Measurements from ENCODE around the gene FAM83E. TPM values are rescaled to one million over a fixed set of nuclear protein-coding genes. Genes with fewer than 3 reads are reported as not detected.
A peak's percentile ranks its signal among the peaks of the same experiment; 100 is the strongest.

Gene FAM83E
- total RNA-seq, 1 experiment from 2014 or later, result 0.06 TPM

DNA sequence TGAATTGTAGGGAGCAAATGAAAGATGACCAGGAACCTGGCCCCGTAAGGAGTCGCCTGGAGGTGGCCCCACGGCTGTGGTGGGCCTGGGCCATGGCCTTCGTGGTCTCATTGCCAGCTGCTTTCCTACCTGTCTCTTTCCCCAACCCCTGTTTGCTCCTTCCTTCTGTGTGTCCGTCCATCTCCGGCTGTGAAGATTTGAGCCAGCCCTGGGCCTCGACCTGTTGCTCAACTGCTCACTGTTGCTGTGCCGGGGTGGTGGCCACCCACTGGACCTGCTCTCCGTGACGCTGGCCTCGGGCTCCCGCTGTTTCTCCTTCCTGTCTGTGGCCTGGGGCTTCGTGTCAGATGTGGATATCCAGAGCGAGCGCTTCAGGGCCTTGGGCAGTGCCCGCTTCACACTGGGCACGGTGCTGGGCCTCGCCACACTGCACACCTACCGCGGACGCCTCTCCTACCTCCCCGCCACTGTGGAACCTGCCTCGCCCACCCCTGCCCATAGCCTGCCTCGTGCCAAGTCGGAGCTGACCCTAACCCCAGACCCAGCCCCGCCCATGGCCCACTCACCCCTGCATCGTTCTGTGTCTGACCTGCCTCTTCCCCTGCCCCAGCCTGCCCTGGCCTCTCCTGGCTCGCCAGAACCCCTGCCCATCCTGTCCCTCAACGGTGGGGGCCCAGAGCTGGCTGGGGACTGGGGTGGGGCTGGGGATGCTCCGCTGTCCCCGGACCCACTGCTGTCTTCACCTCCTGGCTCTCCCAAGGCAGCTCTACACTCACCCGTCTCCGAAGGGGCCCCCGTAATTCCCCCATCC, 13.8 kb upstream of the FAM83E start:
- no peak for DNase-seq (ENCODE audit: low spot score)

DNA sequence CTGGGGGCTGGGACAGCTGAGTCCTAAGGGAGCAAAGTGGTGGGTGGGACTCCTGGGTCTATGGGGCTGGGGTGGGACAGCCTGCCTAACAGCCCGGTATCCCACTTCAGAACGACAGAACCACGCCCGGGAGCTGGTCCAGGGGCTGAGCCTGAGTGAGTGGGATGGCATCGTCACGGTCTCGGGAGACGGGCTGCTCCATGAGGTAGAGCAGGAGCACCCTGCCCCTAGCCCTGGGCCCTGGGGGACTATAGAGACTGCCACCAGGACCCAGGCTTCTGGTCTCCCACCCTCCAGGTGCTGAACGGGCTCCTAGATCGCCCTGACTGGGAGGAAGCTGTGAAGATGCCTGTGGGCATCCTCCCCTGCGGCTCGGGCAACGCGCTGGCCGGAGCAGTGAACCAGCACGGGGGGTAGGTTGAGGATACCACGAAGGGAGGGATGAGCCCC, 13.0 kb upstream of the FAM83E start:
- DNase-seq (ENCODE audit: low spot score), result no peak

DNA sequence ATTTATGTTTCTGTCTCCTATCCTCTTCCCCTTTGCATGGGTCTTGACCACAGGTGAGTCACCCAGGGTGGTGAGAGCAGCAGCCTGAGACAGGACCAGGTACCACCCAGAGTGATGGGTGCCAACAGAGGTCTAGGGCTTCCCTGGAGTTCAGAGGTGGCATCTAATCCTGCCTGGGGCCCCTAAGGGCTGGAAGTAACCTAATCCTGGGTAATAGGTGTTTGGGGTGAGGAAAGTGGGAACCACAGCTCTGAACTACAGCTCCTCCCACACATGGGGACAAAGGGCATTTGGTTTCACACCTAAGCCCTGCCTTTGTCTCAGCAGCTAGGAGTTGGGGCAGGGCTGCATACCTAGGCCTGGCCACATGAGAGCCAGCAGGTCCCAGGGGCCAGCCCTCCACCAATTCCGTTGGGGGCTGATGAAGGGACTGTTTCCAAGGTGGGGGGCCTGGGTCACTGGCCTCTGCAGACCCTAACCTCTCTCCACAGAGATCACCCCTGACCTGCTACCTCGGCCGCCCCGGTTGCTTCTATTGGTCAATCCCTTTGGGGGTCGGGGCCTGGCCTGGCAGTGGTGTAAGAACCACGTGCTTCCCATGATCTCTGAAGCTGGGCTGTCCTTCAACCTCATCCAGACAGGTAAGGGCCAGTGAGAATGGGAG, 12.5 kb upstream of the FAM83E start:
- no peak for DNase-seq (ENCODE audit: low spot score)

DNA sequence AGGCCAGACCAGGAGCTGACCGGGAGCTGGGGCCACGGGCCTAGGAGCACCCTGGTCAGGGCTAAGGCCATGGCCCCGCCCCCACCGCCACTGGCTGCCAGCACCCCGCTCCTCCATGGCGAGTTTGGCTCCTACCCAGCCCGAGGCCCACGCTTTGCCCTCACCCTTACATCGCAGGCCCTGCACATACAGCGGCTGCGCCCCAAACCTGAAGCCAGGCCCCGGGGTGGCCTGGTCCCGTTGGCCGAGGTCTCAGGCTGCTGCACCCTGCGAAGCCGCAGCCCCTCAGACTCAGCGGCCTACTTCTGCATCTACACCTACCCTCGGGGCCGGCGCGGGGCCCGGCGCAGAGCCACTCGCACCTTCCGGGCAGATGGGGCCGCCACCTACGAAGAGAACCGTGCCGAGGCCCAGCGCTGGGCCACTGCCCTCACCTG, 11.0 kb upstream of the FAM83E start:
- no peak for DNase-seq (ENCODE audit: low spot score)

DNA sequence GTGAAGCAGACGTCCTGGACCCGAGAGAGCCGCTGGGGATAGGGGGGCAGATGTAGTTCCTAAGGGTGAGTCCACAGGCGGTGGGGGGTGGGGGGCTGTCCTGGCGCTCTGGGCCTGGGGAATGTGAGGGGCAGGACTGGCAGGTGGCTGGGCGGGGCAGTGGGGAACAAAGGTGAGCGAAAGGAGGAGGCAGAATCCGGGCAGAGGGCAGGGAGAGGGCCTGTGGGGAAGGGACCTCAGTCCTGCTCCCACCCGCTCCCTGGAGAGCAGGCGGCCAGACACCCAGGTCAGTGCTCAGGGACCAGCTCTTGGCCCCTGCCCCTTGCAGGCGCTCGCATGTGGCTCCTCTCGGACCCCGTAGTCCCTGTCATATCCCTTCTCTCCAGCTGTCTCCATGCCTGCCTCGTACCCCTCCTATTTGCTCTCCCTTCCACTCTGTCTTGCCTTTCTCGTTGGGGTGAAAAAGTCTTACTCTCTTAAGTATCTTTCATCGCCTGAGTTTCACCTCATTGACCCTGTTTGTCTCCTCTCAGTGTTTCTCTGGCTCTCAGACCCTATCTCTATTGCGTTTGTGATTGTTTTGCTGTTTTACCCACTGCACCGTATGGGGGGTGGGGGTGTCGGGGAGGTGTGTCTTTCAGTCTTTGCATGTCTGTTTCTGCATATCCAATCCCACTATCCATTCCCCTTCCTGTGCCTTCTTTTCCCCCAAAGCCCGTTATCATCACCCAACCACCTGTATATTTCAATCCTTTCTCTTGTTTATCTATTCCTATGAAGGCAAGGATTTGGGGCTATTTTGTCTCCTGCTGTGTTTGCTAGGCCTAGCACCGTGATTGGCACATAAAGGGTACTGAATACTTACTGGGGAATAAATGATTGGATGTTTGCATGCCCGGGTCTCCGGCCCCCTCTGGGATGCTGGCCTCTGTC, 10.2 kb upstream of the FAM83E start:
- DNase-seq (ENCODE audit: low spot score), result no peak

DNA sequence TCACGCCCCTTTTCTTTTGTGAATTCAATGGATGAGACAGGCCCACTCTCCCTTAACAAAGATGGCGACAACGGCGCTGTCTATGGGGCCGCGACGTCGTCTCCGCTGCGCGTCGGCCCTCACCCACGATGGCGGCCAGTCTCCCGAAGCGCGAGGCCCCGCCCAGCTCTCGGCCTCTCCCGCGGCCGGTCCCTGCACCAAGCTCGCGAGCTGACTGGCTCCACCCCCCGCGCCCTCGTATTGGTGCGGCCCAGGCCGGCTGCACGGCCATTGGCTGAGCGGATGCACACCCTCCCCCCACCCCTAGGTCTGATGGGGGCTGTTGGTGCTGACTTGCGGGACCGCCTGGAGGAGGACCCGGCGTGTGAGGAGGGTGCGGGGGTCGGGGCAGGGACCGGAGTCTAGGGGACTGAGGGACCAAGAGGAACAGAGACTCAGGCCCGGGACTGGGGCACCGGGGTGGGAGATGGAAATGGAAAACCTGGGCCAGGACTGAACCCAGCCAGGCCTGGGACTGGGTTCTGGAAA, 9.3 kb upstream of the FAM83E start:
- DNase-seq (ENCODE audit: low spot score), result peak; percentile 98

DNA sequence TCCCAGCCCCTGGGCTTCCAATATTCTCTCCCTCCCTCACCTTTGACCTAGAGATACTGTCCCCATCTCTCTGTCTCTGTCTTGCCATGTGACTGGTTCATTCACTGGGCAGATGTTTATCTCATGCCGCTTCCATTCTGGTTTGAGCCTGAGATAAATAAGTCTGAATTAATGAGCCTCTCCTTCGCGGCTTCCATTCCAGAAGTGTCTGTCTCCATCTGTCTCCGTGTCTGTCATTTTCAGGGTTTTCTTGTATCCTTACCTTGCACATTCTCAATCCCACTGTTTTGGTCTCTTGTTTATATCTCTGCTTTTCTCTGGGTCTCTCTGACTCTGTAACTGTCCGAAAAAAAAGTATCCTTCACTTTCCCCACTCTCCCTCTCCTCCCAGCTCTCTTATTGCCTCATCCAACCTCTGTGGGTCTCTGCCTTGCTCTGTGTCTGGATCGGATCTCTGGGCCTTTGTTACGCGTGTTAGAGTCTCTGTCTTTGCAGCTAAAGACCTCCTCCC, 8.7 kb upstream of the FAM83E start:
- DNase-seq (ENCODE audit: low spot score), result no peak

DNA sequence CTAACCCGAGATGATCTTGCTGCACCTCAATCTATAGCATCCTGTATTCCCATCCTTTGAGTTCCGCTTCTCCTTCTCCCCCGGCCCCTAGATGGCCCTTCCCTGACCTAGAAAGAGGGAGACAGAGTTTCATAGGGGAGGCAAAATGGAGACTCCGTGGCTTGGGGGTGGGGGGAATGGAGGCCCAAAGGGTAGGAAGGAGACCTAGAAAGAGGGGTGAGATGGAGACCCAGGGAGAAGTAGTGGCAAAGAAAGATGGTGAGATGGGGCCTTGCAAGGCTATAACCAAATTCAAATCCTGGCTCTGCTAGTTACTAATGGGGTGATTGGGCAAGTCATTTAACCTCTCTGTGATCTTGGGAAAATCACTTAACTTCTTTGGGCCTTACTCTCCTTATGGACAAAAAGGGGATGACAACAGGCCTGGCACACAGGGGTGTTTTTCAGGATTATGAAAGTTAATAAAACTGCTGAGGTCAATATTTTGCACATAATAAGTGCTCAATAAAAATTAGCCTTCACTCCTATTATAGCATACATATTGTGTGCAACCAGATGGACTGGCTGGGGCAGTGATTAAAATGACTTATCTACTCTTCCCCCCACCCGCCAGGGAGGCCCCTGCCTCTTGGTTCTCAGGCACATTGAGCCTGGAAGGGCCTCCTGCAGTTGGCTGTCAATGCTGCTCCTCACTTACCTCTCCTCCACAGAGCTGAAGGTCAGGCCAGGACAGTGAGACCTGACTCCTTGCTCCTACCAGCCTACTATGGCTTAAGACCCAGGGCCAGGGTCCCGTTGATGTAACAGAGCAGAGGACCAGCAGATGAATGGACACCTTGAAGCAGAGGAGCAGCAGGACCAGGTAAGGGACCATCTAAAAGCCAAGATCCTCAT, 5.1 kb upstream of the FAM83E start:
- no peak for DNase-seq (ENCODE audit: low spot score)

DNA sequence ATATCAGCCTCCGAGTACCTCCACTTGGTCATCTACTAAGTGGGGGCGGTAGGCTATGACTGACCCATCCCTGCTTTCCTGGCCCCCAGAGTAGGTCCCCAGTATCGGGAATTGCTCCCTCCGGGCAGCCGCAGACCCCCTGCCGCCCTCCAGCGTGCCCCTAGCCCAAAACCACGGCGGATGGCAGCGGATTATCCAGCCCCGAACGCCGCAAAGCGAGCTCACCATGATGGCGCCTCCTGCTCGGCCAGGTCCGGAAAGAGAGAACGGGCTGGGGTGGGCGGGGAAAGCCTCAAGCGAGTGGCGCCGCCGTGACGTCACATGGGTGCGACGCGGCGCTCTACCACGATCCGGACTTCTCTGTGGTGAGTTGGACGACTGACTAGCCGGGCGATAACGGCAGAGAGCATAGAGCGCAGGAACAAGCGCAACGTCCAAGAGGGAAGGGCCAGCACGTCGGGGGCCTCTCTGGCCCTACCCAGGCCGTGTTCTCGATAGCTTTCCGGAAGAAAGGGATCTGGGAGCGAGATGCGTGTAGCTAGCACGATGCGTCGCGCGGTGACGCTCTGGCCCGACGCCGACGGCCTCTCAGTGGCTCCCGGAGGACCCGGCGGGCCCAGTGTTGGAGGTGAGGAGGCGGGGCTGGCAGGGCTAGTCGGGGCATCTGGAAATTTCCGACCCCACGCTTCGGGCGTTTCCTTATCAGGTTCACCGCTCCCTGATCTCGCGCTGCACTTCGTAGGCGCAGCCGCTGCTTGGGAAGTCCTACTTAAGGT, 4.2 kb upstream of the FAM83E start, which contains the start of the genes RPL18 and SPHK2:
TSS of gene RPL18 (minus strand) at position 263 of the 776 bp plus-strand sequence. CDS start at position 228, 35 bp downstream.
TSS of gene SPHK2 (plus strand) at position 591 of the 776 bp plus-strand sequence. CDS start 1,009 bp downstream, outside the sequence.
- DNase-seq (ENCODE audit: low spot score), result peak; percentile 100

DNA sequence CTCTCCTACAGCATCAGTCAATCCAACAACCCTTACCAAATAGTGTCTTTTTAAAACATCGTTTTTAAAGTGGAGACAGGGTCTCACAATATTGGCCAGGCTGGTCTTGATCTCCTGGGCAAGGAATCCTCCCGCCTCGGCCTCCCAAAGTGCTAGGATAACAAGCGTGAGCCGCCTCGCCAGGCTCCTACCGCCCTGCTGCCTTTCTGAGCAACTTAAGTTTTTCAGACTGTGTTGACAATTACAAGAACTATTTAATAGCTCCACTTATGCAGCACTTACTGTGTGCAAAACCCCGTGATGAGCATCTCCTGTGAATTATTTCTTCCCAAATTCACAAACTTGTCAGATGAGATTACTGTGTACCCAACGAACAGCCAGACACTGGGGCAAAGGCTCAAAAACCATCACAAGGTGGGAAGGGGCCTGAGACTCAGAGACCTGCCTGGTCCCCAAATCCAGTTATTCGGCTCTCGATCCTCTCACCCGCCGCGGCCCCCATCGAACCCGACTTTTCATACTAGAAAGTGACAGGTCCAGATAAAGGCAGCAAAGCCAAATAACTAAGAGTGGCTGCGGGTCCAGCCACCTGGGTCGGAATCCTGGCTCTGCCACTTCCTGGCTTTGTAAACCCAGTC, 3.5 kb upstream of the FAM83E start:
- no peak for DNase-seq (ENCODE audit: low spot score)

DNA sequence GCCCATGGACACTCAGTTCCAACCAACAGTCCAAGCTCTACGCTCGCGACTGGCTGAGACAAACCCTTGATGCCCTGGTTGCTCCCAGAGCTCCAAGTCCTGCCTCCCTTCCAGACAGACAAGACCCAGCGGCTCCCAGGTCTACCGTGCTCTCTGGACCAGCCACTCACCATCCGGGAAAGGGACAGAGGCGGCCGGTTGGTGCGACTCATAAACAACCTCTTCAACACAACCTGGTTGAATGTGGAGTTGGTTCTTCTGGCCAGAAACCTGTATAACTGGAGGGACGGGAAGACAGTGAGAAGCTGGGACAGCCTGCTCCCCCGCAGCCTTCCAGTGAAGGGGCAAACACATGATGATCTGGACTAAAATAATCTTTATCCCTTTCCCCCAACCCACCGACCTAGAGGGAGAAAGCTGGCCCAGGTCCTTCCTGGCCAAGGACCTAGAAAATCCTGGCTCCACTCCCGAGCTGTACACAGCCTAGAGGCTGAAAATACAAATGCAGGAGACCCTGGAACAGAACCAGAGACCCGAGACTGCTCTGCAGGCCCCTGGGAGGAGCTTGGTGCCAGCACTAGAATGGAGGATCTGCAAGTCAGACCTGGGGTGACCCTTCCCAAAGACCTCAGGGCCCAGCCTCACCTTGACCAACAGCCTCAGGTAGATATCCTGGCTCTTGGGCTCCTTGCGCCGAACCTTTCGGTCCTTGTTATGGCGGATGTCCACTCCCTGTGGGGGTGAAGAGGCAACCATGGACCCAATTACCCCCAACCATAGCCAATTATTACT, 2.5 kb upstream of the FAM83E start:
- DNase-seq (ENCODE audit: low spot score), result no peak

DNA sequence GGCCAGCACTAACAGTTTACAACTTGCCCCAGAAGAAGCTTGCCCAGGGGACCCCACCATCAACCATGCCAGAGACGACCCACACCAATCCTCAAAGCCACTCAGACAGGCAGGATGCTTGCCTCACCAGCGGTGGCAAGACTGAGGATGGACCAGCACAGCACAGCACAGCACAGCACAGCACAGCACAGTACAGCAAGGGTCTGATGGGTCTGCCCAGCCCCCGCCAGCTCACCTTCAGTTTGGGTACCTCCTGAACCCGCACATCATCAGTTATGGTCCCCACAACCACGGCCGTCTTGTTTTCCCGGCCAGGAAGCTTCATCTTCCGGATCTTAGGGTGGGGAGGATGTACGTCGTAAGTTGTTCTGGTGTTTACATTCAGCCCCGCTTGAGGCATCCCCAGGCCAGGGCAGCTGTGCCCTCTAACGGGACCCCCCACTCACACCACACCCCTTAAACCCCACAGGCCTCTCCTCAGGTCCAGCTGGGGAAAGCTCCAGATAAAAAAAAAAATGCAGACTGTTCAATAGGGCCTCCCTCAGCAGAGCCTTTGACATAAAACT, 1.7 kb upstream of the FAM83E start:
- no peak for DNase-seq (ENCODE audit: low spot score)

DNA sequence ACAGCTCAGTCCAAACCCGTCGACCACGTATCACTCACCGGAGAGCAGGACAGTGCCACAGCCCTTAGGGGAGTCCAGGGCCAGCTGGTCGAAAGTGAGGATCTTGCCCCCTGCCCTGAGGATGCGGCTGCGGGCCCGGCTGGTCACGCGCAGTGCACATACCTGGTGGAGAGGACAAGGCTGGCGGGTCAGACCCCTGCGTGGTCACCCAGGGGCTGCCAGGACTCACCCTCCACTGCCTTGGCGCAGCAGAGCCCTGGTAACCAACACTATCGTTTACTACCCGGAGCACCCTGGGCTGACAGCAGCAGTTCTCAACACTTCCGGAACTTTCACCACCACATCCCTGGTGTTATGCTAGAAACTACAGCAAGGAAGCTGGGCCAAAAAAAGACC, 1.2 kb upstream of the FAM83E start:
- DNase-seq (ENCODE audit: low spot score), result no peak

DNA sequence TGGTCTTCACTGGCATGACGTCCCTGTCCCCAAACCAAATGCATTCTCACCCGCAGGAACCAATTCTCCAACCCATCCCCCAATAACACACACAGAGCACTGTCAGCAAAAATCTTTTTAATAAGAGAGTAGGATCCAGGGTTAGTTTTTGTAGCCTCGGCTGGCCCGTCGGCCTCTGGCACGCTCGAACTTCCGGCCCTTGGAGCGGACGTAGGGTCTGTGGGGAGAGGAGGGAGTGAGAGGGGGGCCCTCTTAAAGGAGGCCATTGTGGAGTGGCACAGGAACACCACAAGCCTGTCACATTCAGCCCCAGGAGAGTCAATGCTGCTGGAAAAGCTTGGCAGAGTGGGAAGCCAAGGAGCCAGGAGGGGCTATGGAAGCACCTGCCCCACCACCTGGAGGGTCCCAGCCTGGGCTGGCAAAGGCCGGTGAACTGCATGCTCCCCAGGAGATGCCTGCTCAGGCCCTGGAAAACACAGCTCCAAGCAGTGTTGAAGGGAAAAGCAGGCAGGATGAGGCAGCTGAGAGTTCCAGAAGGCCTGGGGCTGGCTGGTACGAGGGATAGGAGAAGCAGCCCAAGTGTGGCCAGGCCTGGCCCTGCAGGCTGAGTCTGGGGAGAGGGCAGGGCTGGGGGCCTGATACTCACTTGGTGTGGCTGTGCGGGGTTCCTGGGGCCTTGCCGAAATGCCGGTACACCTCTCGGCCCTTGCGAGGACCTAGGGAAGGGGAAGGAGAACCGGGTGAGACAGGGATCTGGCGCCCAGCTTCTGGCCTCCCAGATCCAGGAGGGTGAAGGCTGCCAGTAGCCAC, 560 bp upstream of the FAM83E start:
- no peak for DNase-seq (ENCODE audit: low spot score)

DNA sequence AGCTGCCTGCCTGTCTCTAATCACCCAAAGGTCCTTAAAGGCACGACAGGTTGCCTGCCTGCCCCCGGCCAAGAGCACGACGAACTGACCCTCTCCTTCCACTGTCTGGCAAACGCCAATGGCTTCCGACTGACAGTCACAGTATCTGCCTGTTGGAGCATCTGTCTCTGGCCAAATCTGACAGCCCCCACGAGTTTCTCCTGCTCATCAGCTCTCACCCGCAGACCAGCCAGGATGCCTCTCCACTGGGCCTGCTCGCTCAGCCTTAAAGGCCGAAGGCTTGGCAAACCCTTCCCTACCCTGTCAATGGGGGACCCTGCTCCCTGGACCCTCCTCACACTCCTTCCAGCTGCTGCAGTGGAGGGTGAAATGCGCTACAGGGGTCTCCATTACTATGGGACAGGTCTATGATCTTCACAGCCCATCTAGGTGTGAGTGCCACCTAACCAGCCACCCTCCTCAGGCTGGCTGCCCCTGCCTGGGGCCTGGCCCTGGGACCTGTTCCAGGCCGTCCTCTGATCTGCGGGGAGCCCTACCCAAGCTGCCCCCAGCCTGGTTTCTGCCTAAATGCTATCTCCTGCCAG, 932 bp downstream of the FAM83E start:
- DNase-seq (ENCODE audit: low spot score), result no peak

DNA sequence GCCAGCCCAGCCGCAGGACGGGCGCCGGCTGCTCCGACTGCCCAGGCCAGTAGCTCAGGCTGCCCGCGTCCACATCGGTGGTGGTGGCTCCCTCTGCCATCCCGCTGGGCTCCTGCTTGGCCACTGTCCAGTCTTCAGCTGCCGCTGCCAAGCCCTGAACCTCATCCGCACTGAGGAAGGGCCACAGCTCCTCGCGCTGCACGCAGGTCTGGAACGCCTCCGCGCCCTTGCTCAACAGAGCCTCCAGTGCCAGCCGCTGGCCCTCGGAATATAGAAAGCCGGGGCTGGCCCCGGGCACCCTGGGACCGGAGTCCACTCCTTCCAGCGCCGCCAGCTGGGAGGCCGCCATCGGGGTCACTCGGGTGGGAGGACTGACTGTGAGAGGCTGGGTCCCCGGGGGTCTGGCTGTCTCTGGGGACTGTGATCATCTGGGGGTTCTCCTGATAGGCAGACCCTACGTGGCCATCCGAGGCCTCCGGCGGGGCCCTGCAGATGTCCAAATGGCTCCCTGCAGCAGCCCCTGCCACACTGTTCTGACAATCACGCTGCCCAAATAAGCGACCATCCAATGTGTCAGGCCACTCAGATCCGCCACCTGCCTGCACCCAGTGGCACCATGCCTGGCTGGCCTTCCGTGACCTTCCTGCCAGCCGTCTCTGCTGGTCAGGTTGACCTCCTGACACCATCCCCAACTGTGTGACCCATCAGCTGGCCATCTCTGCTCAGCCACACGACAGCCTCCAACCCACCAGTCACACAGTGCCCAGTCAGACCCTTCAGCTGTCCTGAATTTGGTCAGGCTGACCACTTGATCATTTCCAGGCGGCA, 1.6 kb downstream of the FAM83E start:
- no peak for DNase-seq (ENCODE audit: low spot score)
